ENCODE data around the gene IYD. TPM values are rescaled to one million over a fixed set of nuclear protein-coding genes. Genes with fewer than 3 reads are reported as not detected.

Gene IYD
- polyA plus RNA-seq, 2 of the 4 experiments (the other 2 are of a cell fraction), result 0.08 TPM; not detected in 1

DNA sequence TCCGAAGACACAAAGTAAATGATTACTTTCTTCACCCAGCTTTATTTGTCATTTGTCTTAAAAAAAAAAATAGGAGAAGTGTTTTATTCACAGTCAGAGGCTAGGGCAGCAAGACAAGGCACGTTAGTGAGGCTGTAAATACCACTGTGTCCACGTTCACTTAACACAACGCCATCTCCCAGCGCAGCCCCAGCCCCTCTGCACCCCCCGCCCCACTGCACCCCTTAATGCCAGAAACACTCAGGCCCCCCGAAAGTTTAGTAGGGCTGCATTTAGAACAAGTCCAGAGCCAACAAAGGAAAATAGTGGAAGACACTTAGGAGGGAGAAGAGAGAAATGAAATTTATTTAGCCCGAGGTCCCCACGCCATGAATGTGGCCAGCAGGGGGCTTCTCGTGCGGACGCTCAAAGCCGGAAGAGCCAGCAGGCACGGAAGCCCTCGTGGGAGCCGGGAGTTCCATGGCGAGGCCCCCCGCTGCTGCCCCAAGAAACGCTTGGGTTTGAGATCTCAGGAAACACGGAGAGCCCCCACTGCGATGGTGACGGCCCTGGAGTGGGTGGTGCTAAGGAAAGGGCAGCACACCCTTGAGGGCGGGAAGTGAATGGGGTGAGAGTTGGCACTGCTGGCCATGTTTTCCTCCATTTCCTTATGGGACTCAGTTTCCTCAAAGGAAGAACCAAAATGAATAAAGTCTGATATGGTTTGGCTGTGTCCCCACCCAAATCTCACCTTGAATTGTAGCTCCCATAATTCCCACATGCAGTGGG lies 50.2 kb downstream of the IYD start (continued):
- no peak for TF ChIP-seq GATA3 (IDR thresholded peaks at IDR 0.05; ENCODE audit: borderline replicate concordance)
- no peak for TF ChIP-seq MAZ (IDR thresholded peaks at IDR 0.05; ENCODE audit: borderline replicate concordance, low read depth, low read length)
- no peak for TF ChIP-seq HEYL (CRISPR knock-in tag; IDR thresholded peaks at IDR 0.05)
- no peak for TF ChIP-seq ZFP36 (IDR thresholded peaks at IDR 0.05; ENCODE audit: borderline replicate concordance, partially characterized antibody)
- TF ChIP-seq RAD21 (conservative IDR thresholded peaks at IDR 0.05 in 1 of 2, IDR thresholded peaks at IDR 0.05 in 1 of 2), result peak; percentile 39 to 44
- TF ChIP-seq FOSB (CRISPR knock-in tag; IDR thresholded peaks at IDR 0.05), result no peak
- TF ChIP-seq, protein P1, sequence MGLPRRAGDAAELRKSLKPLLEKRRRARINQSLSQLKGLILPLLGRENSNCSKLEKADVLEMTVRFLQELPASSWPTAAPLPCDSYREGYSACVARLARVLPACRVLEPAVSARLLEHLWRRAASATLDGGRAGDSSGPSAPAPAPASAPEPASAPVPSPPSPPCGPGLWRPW (IDR thresholded peaks at IDR 0.05), result no peak
- TF ChIP-seq, protein P2, sequence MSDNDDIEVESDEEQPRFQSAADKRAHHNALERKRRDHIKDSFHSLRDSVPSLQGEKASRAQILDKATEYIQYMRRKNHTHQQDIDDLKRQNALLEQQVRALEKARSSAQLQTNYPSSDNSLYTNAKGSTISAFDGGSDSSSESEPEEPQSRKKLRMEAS (IDR thresholded peaks at IDR 0.05), result peak; percentile 86
- TF ChIP-seq POLR2A (IDR thresholded peaks at IDR 0.05; ENCODE audit: low read length), result no peak
- no peak for TF ChIP-seq RFX5 (IDR thresholded peaks at IDR 0.05)

DNA sequence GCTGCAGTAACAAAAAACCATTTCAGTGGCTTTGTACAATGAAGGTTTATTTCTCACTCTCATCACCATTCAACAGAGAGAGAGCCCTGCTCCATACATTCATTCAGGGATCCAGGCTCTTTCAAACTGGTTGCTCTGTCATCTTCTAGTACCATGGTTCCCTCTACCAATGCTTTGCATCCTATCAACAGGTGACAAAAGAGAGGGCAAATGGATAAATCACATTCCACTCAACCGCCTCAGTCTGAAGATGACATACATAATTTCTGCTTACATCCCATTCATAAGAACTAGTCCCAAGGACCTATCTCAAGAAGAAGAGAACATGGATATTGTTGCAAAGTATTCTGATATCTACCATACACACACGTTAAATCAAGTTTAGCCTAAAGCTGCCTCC lies 51.6 kb downstream of the IYD start:
- ChIA-PET CTCF (interaction anchor here (0.6 to 4.7 kb wide), 6 partner anchors 11 to 429 kb away, joined by 3 to 86 read pairs (median 3); no protein-coding TSS in a partner anchor), POLR2A (no interaction called here)
- 92% methylated on average over 2 of the region's 2 CpGs for WGBS (ENCODE audit: missing lambda C conversion rate)
- ATAC-seq (no peak), DNase-seq (ENCODE audit: low read depth in 1 of 2, low spot score in 1 of 2) (no peak), FAIRE-seq (no peak)
- no peak overlapping the region for H3K4me3 ChIP-seq
- H3K4me1 ChIP-seq, result peaks cover 11% of the 10 kb centered on the region; the same call in 2 of the 3 replicates
- 0 out of 3 replicates have a peak, but pooled peaks cover 2% of the 10 kb centered on the region for H3K9me3 ChIP-seq
- no peak overlapping the region for H3K4me2 ChIP-seq
- no peak for TF ChIP-seq SMC3 (IDR thresholded peaks at IDR 0.05)
- no peak overlapping the region for H3K27ac ChIP-seq

DNA sequence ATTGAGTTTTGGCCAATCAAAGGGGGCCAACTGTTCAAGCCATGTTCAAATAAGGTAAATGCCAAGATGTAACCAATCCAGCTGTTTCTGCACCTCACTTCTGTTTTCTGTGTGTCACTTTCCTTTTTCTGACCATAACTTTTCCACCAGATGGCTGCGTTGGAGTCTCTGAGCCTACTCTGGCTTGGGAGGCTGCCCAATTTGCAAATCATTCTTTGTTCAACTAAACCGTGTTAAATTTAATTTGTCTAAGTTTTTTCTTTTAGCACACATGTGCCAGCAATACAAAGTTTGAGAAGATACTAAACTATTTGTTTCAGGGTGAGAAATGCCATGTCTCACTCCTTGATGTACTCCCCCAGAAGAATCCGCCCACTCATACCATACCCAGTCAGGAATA lies 52.1 kb downstream of the IYD start:
- POLR2A ChIA-PET, result no interaction called here
- no peak for TF ChIP-seq EHMT2 (IDR thresholded peaks at IDR 0.05; ENCODE audit: low read depth)
- no peak for TF ChIP-seq HEYL (CRISPR knock-in tag; IDR thresholded peaks at IDR 0.05)
- TF ChIP-seq, protein P3, sequence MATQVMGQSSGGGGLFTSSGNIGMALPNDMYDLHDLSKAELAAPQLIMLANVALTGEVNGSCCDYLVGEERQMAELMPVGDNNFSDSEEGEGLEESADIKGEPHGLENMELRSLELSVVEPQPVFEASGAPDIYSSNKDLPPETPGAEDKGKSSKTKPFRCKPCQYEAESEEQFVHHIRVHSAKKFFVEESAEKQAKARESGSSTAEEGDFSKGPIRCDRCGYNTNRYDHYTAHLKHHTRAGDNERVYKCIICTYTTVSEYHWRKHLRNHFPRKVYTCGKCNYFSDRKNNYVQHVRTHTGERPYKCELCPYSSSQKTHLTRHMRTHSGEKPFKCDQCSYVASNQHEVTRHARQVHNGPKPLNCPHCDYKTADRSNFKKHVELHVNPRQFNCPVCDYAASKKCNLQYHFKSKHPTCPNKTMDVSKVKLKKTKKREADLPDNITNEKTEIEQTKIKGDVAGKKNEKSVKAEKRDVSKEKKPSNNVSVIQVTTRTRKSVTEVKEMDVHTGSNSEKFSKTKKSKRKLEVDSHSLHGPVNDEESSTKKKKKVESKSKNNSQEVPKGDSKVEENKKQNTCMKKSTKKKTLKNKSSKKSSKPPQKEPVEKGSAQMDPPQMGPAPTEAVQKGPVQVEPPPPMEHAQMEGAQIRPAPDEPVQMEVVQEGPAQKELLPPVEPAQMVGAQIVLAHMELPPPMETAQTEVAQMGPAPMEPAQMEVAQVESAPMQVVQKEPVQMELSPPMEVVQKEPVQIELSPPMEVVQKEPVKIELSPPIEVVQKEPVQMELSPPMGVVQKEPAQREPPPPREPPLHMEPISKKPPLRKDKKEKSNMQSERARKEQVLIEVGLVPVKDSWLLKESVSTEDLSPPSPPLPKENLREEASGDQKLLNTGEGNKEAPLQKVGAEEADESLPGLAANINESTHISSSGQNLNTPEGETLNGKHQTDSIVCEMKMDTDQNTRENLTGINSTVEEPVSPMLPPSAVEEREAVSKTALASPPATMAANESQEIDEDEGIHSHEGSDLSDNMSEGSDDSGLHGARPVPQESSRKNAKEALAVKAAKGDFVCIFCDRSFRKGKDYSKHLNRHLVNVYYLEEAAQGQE (IDR thresholded peaks at IDR 0.05), result no peak
- TF ChIP-seq, protein P2 (IDR thresholded peaks at IDR 0.05), result no peak
- no peak for TF ChIP-seq MAFK (IDR thresholded peaks at IDR 0.05; ENCODE audit: partially characterized antibody)
- no peak for TF ChIP-seq HOXB13 (CRISPR knock-in tag; IDR thresholded peaks at IDR 0.05; ENCODE audit: low read depth)

DNA sequence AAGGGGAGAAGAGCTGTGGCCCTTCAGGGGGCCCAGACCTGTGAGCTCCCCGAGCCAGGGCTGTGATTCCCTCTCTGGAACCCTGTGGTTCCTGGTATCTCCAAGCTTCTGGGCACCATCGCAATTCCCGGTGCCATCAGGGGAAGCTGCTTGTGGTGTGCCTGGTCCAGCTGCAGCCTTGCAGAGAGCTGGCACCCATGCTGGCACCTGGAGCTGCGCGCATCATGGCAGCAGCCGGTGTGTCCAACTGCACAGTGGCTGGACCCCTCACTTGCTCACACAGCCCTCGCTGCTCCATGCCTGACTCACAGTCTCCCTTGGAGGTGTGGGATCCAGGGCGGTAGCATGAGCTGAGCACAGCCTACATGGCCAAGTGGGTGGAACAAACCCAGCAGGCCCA lies 56.7 kb downstream of the IYD start:
- Histone ChIP-seq H3K9me3 (no peaks in the 10 kb centered on the region), H3K4me2 (no peak overlapping the region), H3K4me1 (no peaks in the 10 kb centered on the region), H3K4me3 (no peak overlapping the region), H3K27ac (no peak overlapping the region)
- WGBS (ENCODE audit: missing lambda C conversion rate), result 63% methylated on average over 4 of the region's 8 CpGs
- ATAC-seq, result no peak
- TF ChIP-seq GATA3 (IDR thresholded peaks at IDR 0.05; ENCODE audit: borderline replicate concordance) (no peak), CHD2 (IDR thresholded peaks at IDR 0.05; ENCODE audit: low read length, partially characterized antibody) (no peak), NR3C1 (IDR thresholded peaks at IDR 0.05) (no peak), JUN (IDR thresholded peaks at IDR 0.05) (no peak), EP300 (IDR thresholded peaks at IDR 0.05) (no peak)
- DNase-seq (ENCODE audit: low read depth in 1 of 2, low spot score in 1 of 2), result no peak
- FAIRE-seq, result no peak
- POLR2A ChIA-PET, result no interaction called here
- CTCF ChIA-PET, result interaction anchor here (1.3 kb wide), 1 partner anchor 30 kb away, joined by 3 read pairs; no protein-coding TSS in a partner anchor

More for the DNA sequence above, 52.1 kb downstream of the IYD start:
- H3K4me3 ChIP-seq, result no peak overlapping the region
- ATAC-seq (no peak), DNase-seq (ENCODE audit: low read depth in 1 of 2, low spot score in 1 of 2) (no peak), FAIRE-seq (no peak)
- 59% methylated on average over 3 of the region's 3 CpGs for WGBS (ENCODE audit: missing lambda C conversion rate)
- no peak overlapping the region for H3K4me2 ChIP-seq
- CTCF ChIA-PET, result interaction anchor here (0.6 to 4.7 kb wide), 4 partner anchors 11 to 428 kb away, joined by 3 to 86 read pairs (median 4); no protein-coding TSS in a partner anchor
- H3K27ac ChIP-seq, result no peak overlapping the region
- 0 out of 3 replicates have a peak, but pooled peaks cover 2% of the 10 kb centered on the region for H3K9me3 ChIP-seq
- peaks cover 11% of the 10 kb centered on the region; the same call in 2 of the 3 replicates for H3K4me1 ChIP-seq
